ENCODE data around the gene CTIF.

DNA sequence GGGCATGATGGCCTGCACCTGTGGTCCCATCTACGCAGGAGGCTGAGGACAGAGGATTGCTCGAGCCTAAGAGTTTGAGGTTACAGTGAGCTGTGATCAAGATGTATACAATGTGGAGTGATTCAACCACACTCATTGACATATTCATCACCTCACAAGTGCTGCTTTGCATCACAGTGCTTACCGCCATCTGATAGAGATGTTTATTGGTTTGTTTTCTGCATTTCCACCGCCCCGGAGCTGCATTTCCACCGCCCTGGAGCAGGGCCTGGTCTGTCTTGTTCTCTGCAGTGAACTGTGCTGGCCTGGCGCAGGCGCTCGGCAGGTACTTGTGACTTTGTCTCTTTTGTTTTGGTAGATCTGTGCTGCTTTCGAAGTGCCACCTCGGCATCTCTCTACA is 315.9 kb downstream of the CTIF start:
- no peak for TF ChIP-seq EZH2 (IDR thresholded peaks at IDR 0.05)
- TF ChIP-seq POLR2AphosphoS5 (IDR thresholded peaks at IDR 0.05; ENCODE audit: borderline replicate concordance, low read depth, low read length): no peak
- no peak for TF ChIP-seq FOXP2 (optimal IDR thresholded peaks at IDR 0.05; ENCODE audit: control extremely low read depth, extremely low read length, insufficient read depth)
